Trophoblast cell (in vitro differentiated cells and primary cell): Measurements from ENCODE around the gene SMYD4.

Experiments used
- DNase-seq, 2 donors: peaks; one replicate each; pipeline ENCODE4 v3.0.0-alpha.2; 2016
- H2AFZ ChIP-seq: 2 replicates; pipeline ENCODE4 v1.6.1; 2013; ENCODE audit warnings: low read length, moderate library complexity, mild to moderate bottlenecking; ENCODE audit not compliant: insufficient read depth, poor library complexity
- H2AK5ac ChIP-seq: 2 replicates; pipeline ENCODE4 v1.6.1; 2013; ENCODE audit warnings: mild to moderate bottlenecking, low read length
- H2BK120ac ChIP-seq: 2 replicates; pipeline ENCODE4 v1.6.1; 2013; ENCODE audit warnings: low read length, mild to moderate bottlenecking, moderate library complexity; ENCODE audit not compliant: insufficient read depth, poor library complexity
- H2BK12ac ChIP-seq: 2 replicates; pipeline ENCODE4 v1.6.1; 2013; ENCODE audit warnings: mild to moderate bottlenecking, low read length, moderate library complexity
- H2BK5ac ChIP-seq: 2 replicates; pipeline ENCODE4 v1.6.1; 2013; ENCODE audit warnings: low read length, low read depth, moderate library complexity, mild to moderate bottlenecking; ENCODE audit not compliant: poor library complexity
- H3K14ac ChIP-seq: 2 replicates; pipeline ENCODE4 v1.6.1; 2013; ENCODE audit warnings: mild to moderate bottlenecking, low read length
- H3K18ac ChIP-seq: 2 replicates; pipeline ENCODE4 v1.6.1; 2013; ENCODE audit warnings: mild to moderate bottlenecking, low read length
- H3K23ac ChIP-seq: 2 replicates; pipeline ENCODE4 v1.6.1; 2013; ENCODE audit warnings: low read length
- H3K27ac ChIP-seq: 2 replicates; pipeline ENCODE4 v1.5.1; 2013; ENCODE audit warnings: low read depth, mild to moderate bottlenecking, inconsistent platforms, low read length, moderate library complexity
- H3K27me3 ChIP-seq: 2 replicates; pipeline ENCODE4 v1.6.1; 2013; ENCODE audit warnings: inconsistent platforms, mild to moderate bottlenecking, low read length, moderate library complexity; ENCODE audit not compliant: insufficient read depth
- H3K36me3 ChIP-seq, 2 experiments: 1 replicate in 1 of 2; 2 replicates in 1 of 2; pipeline ENCODE4 v1.6.1; 2013; ENCODE audit warnings: low read length in 2 of 2, mild to moderate bottlenecking in 2 of 2, moderate library complexity in 1 of 2; ENCODE audit not compliant: insufficient read depth in 2 of 2, control insufficient read depth in 1 of 2
- H3K4ac ChIP-seq: 2 replicates; pipeline ENCODE4 v1.6.1; 2013; ENCODE audit warnings: low read depth, mild to moderate bottlenecking, low read length, moderate library complexity
- H3K4me1 ChIP-seq, 2 experiments: 1 replicate in 1 of 2; 2 replicates in 1 of 2; pipeline ENCODE4 v1.6.1; 2013; ENCODE audit warnings: low read length in 2 of 2, mild to moderate bottlenecking in 2 of 2, moderate library complexity in 1 of 2; ENCODE audit not compliant: insufficient read depth in 2 of 2, control insufficient read depth in 1 of 2
- H3K4me2 ChIP-seq: 2 replicates; pipeline ENCODE4 v1.6.1; 2013; ENCODE audit warnings: inconsistent platforms, mild to moderate bottlenecking, low read length, moderate library complexity
- H3K4me3 ChIP-seq: 2 replicates; pipeline ENCODE4 v1.5.1; 2013; ENCODE audit warnings: mild to moderate bottlenecking, low read depth, low read length, inconsistent platforms
- H3K79me1 ChIP-seq: one replicate; pipeline ENCODE4 v1.6.1; 2013; ENCODE audit warnings: low read length
- H3K79me2 ChIP-seq: 2 replicates; pipeline ENCODE4 v1.6.1; 2013; ENCODE audit warnings: low read length, mild to moderate bottlenecking; ENCODE audit not compliant: control insufficient read depth, insufficient read depth, poor library complexity
- H3K9ac ChIP-seq: 2 replicates; pipeline ENCODE4 v1.6.1; 2013; ENCODE audit warnings: mild to moderate bottlenecking, low read length
- H3K9me3 ChIP-seq: 2 replicates; pipeline ENCODE4 v1.6.1; 2013; ENCODE audit warnings: low read depth, mild to moderate bottlenecking, control low read depth, inconsistent platforms, low read length; ENCODE audit not compliant: insufficient read depth
- H4K12ac ChIP-seq: 2 replicates; pipeline ENCODE4 v1.6.1; 2013; ENCODE audit warnings: low read depth, mild to moderate bottlenecking, low read length, moderate library complexity
- H4K8ac ChIP-seq: 2 replicates; pipeline ENCODE4 v1.6.1; 2013; ENCODE audit warnings: low read depth, mild to moderate bottlenecking, low read length, moderate library complexity
- H4K91ac ChIP-seq: one replicate; pipeline ENCODE4 v1.6.1; 2013; ENCODE audit warnings: low read depth, mild to moderate bottlenecking, low read length, moderate library complexity
- WGBS: extraction: QIAGEN DNeasy Blood & Tissue Kit; methylation state at CpG from one replicate; pipeline ENCODE4 v1.1.7; 2013; ENCODE audit warnings: missing lambda C conversion rate; ENCODE audit not compliant: insufficient read length, insufficient coverage; ENCODE audit errors: extremely low coverage; 5-methylcytosine and 5-hydroxymethylcytosine counted together

SMYD4 gene

DNA sequence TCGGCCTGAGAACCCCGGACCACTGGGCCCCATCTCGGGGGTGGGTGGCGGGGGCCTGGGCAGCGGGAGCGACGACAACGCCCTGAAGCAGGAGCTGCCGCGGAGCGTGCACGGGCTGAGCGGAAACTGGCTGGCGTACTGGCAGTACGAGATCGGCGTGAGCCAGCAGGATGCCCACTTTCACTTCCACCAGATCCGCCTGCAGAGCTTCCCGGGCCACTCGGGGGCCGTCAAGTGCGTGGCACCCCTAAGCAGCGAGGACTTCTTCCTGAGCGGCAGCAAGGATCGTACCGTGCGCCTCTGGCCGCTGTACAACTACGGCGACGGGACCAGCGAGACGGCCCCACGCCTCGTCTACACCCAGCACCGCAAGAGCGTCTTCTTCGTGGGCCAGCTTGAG is 95.9 kb downstream of the SMYD4 start:
- Histone ChIP-seq H3K4me3 (peak overlapping the region; percentile 20), H2BK12ac (no peak overlapping the region), H3K14ac (no peak overlapping the region), H3K4ac (no peak overlapping the region), H3K18ac (no peak overlapping the region), H3K9ac (no peak overlapping the region), H3K9me3 (peaks cover 2% of the 10 kb centered on the region), H3K4me1 (peaks cover 3 to 12% of the 10 kb centered on the region in 2 experiments), H4K12ac (no peak overlapping the region), H3K23ac (no peak overlapping the region), H2AK5ac (no peak overlapping the region), H3K79me2 (no peaks in the 10 kb centered on the region), H4K91ac (no peak overlapping the region), H3K27ac (no peak overlapping the region), H2BK5ac (no peak overlapping the region), H2BK120ac (no peak overlapping the region), H3K4me2 (no peak overlapping the region), H4K8ac (no peak overlapping the region), H3K27me3 (no peaks in the 10 kb centered on the region), H3K79me1 (no peaks in the 10 kb centered on the region), H2AFZ (no peak overlapping the region), H3K36me3 (peaks cover 12 to 14% of the 10 kb centered on the region in 2 experiments)
- WGBS = no CpG with 5 or more reads among the region's 38 CpGs
- no peak for DNase-seq

DNA sequence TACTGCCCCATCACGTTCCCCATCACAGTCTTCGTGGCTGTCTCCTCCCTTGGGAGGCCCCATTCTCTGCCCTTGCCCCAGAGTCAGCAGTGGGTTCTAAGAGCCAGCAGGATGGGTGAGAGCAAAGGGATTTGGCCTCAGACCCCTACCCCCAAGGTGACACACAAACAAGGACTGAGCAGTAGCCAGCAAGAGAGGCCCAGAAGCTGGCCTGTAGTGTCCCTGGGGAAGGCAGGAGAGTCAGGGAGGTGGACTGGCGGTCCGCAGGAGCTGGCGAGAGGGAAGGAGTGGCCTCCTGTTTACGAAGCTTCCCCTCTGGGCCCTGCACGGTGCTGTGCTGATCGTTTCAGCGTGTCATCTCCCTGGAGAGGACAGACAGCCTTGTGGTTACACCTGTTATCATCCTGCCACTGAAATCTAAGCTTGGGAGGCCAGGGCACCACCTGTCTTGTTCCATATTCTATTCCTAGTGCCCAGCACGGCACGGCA is 96.8 kb downstream of the SMYD4 start:
- Histone ChIP-seq H3K4me1 (peaks cover 3 to 12% of the 10 kb centered on the region in 2 experiments), H3K27me3 (no peaks in the 10 kb centered on the region)
- DNase-seq = no peak

DNA sequence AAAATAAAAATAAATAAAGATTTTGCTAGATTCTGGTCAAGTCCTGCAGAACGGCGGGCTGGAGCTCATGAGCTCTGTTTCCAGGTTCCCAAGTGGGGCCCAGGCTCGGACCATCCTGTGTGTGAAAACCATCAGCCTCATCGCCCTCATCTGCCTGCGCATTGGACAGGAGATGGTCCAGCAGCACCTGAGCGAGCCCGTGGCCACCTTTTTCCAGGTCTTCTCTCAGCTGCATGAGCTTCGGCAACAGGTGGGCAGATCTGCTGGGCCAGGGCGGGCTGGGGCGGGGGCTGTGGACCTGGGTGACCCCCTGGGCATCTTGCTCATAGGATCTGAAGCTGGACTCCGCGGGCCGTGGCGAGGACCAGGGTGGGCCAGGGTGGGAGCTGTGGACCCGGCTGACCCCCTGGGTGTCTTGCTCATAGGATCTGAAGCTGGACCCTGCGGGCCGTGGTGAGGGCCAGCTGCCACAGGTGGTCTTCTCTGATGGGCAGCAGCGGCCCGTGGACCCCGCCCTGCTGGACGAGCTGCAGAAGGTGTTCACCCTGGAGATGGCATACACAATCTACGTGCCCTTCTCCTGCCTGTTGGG is 97.4 kb downstream of the SMYD4 start:
- H4K12ac ChIP-seq = no peak overlapping the region

More for the DNA sequence above, 96.8 kb downstream of the SMYD4 start:
- WGBS = no CpG with 5 or more reads among the region's 11 CpGs
- no peak overlapping the region for H3K9ac ChIP-seq
- H2BK5ac ChIP-seq = no peak overlapping the region
- H2BK120ac ChIP-seq = no peak overlapping the region
- no peak overlapping the region for H4K12ac ChIP-seq
- H3K14ac ChIP-seq = no peak overlapping the region
- H2BK12ac ChIP-seq = no peak overlapping the region
- no peak overlapping the region for H2AFZ ChIP-seq
- no peak overlapping the region for H4K8ac ChIP-seq
- H3K27ac ChIP-seq = no peak overlapping the region
- H3K4me3 ChIP-seq = no peak overlapping the region
- H3K79me2 ChIP-seq = no peaks in the 10 kb centered on the region
- H3K4ac ChIP-seq = no peak overlapping the region
- no peak overlapping the region for H3K23ac ChIP-seq
- H2AK5ac ChIP-seq = no peak overlapping the region
- H3K9me3 ChIP-seq = peaks cover 2% of the 10 kb centered on the region
- peaks cover 15 to 16% of the 10 kb centered on the region in 2 experiments for H3K36me3 ChIP-seq
- H3K79me1 ChIP-seq = no peaks in the 10 kb centered on the region
- H3K18ac ChIP-seq = no peak overlapping the region
- H3K4me2 ChIP-seq = no peak overlapping the region
- no peak overlapping the region for H4K91ac ChIP-seq

DNA sequence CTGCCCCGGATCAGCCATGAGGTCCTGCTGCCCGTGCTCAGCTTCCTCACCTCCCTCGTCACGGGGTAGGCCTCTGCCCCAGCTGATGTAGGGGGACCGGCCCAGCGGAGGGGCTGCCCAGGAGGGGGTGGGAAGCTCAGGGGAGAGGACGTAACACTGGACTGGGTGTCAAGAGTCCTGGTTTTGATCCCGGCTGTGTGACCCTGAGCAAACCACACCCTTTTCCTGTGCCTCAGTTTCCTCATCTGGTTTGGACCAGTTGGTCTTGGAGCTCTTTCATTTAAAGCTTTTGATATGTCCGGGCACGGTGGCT is 98.6 kb downstream of the SMYD4 start:
- H3K27ac ChIP-seq = no peak overlapping the region
- H2BK5ac ChIP-seq = no peak overlapping the region
- no peak overlapping the region for H4K91ac ChIP-seq
- H3K14ac ChIP-seq = no peak overlapping the region
- H2AFZ ChIP-seq = no peak overlapping the region
- H2BK12ac ChIP-seq = no peak overlapping the region
- H2AK5ac ChIP-seq = no peak overlapping the region
- DNase-seq = no peak
- H3K27me3 ChIP-seq = no peaks in the 10 kb centered on the region
- H3K9me3 ChIP-seq = peaks cover 4% of the 10 kb centered on the region
- peaks cover 0 to 4% of the 10 kb centered on the region in 2 experiments for H3K4me1 ChIP-seq
- no peaks in the 10 kb centered on the region for H3K79me2 ChIP-seq
- H4K8ac ChIP-seq = no peak overlapping the region
- H3K4ac ChIP-seq = no peak overlapping the region
- no peaks in the 10 kb centered on the region for H3K79me1 ChIP-seq
- H3K9ac ChIP-seq = no peak overlapping the region
- H3K4me3 ChIP-seq = no peak overlapping the region
- peaks cover 10 to 11% of the 10 kb centered on the region in 2 experiments for H3K36me3 ChIP-seq
- no peak overlapping the region for H3K18ac ChIP-seq
- no CpG with 5 or more reads among the region's 10 CpGs for WGBS
- H4K12ac ChIP-seq = no peak overlapping the region
- no peak overlapping the region for H3K4me2 ChIP-seq
- no peak overlapping the region for H3K23ac ChIP-seq
- H2BK120ac ChIP-seq = no peak overlapping the region

More for the DNA sequence above, 97.4 kb downstream of the SMYD4 start:
- H3K9me3 ChIP-seq = peaks cover 4% of the 10 kb centered on the region
- H2BK5ac ChIP-seq = no peak overlapping the region
- no peak overlapping the region for H3K18ac ChIP-seq
- H3K36me3 ChIP-seq = peaks cover 11% of the 10 kb centered on the region in 2 experiments
- no peak overlapping the region for H3K27ac ChIP-seq
- no peaks in the 10 kb centered on the region for H3K79me2 ChIP-seq
- no peak overlapping the region for H3K4me3 ChIP-seq
- no peaks in the 10 kb centered on the region for H3K79me1 ChIP-seq
- H3K23ac ChIP-seq = no peak overlapping the region
- no peak overlapping the region for H3K14ac ChIP-seq
- no peak overlapping the region for H4K8ac ChIP-seq
- no peak overlapping the region for H2BK12ac ChIP-seq
- WGBS = no CpG with 5 or more reads among the region's 22 CpGs
- H3K4me2 ChIP-seq = no peak overlapping the region
- H3K4ac ChIP-seq = no peak overlapping the region
- H2AK5ac ChIP-seq = no peak overlapping the region
- H2BK120ac ChIP-seq = no peak overlapping the region
- no peak overlapping the region for H2AFZ ChIP-seq
- no peak overlapping the region for H4K91ac ChIP-seq
- DNase-seq = no peak
- H3K9ac ChIP-seq = no peak overlapping the region
- H3K27me3 ChIP-seq = no peaks in the 10 kb centered on the region
- H3K4me1 ChIP-seq = peaks cover 3 to 12% of the 10 kb centered on the region in 2 experiments
